Bone marrow (tissue), 2 donors: ENCODE data around the gene ARL5B.

ENCODE experiments used
- DNase-seq, 2 donors: peaks; one replicate each; lab custom pipeline; 2025; lab: John Stamatoyannopoulos, UW

ARL5B gene

DNA sequence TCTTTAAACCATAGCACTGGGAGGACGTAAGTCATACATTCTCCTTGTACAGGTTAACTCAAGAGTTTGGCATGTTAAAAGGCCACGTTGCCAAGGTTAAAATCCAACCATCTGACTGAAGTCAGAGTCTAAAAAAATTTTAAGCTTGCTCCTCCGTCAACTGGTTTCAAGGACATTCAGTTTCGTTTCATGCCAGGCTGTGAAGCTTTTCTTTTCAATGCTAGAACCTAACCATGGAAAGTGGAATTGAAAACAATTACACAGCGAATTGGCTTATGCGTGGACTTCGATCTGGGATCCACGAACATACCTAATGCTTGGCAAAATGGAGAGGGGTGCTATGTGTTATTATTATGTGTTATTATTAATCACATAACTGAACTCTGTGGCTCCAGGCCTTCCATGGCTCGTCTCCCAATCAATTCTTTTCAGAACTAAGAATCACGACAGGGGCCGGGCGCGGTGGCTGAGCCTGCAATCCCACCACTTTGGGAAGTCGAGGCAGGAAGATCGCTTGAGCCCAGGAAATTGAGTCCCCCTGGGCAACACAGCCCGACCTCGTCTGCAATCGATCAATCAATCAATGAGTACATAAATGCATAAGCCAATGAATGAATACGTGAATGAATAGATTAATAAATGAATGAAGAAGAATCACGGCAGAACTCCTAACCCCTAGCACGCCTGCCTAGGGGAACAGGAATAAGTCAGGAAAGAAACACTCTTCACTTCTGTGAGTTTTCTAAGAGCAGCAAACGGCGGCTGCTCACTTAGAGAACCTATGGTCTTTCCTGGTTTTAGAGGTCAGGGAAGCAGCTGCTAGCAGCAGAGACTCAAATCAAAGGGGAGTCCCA, 733 bp upstream of the ARL5B start:
- DNase-seq, result peak in 1 of 2 donors; percentile 43

DNA sequence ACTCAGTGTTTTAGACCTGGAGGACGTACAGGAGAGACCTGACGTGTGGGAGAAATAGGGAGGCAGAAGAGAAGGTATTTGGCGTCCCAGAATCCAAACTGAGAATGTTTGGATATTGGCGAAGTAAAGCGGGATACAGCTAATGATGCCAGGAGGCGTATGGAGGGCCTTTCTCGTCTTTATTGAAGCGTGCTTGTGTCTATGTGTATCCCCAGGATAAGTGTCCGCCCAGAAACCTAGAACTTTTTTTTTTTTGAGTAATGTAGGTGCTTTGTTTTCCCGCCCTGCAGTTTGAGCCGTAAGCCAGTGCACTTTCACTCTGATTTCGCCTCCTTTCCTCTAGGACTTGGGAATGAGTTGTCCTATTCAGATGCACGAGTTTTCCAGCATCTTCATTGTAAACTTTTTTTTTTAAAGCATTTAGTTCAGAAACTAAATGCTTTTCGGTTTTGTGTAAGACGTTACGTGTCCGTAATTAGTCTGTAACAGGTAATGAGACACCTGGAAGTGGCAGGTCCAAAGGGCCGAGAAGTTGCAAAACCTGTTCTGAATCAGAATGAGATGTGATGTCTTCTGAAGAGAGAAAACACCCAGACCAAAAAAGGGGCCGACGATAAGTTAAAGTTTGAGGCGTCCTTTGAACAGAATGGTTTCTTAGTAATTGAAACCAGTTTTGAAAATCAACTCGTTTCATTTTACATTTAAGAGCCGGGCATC, 746 bp downstream of the ARL5B start:
- no peak for DNase-seq

DNA sequence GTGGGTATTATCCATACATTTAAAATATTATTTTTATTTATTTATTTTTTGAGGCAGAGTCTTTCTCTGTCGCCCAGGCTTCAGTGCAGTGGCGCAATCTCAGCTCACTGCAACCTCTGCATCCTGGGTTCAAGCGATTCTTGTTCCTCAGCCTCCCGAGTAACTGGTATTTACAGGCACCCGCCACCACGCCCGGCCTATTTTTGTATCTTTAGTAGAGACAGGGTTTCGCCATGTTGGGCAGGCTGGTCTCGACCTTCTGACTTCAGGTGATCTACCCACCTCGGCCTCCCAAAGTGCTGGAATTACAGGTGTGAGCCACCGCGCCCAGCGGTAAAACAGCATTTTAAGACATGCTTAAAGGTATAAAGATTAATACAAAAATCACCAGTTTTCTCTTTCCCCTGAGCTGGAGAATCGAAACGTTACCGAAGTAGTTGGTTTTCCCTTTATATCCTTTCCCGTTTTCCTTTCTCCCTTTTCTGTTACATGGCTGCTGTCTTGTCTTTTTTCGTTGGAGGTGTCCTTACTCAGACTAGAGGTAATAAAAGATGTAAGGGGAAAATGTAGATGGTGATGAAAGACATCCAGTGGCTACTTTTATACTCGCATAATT, 1.7 kb downstream of the ARL5B start:
- no peak for DNase-seq

DNA sequence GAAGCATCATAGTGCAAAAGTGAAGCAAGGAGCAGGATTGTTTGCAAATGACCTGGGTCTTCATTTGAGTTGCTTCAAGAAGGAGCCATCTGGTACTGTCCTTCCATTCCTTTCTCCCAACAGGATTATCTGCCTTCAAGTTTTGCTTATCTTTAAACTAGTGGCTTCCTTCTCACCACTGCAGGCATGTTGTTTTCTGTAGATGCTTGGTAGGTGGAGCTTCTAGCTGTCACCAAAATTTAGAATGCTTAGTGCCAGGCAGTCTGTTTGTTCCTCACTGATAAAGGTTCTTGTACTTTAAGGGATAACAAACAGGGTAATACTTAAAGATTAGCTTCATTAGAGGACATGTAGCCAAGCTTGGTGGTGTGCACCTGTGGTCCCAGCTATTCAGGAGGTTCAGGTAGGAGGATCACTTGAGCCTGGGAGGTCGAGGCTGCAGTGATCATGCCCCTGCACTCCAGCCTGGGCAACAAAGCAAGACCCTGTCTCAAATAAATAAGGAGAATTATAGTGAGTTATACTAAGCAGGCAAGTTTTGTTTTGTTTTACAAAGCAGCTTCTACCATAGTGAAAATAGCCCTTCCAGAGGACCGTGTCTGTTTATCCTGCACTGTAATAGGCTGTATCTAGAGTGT, 5.7 kb downstream of the ARL5B start:
- DNase-seq, result no peak

DNA sequence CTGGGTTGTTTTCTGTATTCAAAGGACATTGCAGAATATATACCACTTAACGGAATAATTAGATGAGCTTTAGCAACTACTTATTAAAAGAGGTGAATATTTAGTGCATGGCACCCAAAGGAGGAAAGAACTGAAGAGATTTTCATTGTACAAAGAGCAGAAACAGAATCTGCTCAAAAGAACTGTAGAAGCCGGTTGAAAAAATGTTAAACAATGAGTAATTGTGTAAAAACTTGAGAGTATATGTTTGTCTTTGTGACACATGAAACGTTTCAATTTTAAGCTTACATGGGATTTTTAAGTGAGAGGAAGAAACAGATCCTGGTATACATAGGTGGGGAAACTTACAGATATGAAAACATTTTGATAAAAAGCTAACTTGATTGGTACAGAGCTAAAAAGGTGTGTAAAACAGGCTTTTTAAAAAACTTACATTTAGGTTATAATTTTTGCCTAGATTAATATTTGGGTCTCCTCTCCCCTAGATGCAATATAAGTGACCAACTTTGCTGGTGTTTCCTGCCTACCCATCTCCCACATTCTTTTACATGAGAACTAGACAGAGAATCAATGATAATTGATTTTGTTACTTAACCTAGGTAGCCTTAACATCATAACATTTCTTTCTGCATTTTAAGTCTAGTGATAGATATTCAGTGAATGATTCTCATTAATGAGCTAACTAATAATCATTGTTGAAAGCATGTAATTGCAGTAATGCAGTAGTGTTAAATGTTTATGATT, 6.8 kb downstream of the ARL5B start:
- DNase-seq, result no peak

DNA sequence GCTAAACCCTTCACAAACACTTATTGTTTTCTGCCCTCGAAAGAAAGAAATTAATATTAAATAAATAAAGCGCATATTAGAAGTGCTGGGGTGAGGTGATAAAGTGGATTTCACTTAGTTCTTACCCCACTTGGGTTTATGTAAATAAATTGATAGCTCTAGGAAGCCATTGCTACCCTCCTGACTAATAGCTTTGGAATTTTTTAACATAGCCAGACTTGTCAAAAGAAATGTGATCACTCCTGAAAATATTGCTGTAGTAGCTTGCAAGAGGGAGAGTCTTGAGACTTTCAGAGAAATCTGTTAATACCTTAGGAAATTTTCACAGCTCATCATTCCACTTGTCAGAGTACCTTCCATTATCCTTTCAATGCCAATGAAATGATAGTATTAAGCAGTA, 7.6 kb downstream of the ARL5B start:
- DNase-seq, result no peak

DNA sequence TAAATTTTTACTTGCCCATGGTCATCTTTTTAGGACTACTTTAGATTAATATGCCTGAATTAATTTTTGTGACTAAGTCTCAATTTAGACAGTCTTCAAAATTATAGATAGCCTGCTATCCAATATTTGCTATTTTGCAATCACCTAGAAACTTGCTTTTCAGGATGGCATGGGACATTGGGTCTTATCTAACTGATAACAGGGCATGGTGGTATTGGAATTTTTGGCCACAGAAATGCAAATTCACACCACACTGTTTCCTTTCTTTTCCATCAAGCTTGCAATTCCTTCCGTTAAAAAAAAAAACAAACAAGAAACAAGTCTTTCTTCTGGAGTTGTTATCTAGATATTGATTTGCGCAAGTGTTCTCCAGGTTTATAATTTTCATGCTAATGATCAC, 8.8 kb downstream of the ARL5B start:
- DNase-seq, result no peak

DNA sequence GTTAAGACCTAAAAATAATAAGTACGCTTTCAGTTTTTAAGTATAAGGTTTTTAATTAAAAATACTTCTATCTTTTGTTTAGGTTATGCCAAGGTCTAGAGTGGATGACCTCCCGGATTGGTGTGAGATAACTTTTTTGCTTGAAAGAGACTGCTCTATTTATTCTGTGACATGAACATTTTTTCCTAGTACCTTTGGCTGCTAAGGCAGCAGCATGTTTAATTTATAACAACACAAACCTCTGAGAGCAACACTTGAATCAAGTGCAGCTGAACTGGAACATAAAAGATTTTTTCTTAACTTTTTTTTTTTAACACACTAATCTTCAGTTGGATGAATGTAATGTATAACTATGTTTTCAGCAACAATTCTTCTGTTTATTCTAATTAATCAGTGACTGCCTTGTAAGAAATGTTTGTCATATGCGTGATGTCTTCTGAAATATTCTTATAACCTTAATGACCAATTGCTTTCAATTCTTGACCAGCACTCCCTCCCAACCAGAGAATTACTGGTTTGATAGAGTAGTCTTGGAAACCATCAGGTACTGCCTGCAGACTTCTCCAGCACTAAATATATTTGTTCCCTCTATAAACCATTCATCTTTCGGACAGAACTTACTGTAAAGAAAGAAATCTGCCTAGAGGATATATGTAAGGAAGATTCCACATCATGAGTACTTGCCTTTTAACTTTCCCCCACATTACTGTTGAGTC, 16.0 kb downstream of the ARL5B start:
- no peak for DNase-seq

DNA sequence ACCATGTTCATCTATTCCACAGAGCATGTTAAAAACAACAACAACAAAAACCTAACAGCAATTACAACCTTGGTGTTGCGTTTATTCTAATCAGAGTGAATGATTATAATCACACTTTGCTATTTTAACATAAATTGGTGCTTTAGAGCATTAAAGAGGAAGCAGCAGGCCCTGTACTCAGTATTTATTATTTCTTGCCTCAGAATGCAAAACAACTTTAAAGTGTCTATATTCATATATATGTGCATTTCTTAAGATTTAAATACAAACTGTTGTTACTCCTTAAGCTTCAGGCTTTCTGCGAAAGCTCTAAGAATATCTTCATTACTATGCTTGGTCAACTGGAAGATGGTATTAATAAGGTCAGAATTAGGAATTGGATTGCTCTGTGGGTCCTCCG, 21.5 kb downstream of the ARL5B start:
- no peak for DNase-seq

DNA sequence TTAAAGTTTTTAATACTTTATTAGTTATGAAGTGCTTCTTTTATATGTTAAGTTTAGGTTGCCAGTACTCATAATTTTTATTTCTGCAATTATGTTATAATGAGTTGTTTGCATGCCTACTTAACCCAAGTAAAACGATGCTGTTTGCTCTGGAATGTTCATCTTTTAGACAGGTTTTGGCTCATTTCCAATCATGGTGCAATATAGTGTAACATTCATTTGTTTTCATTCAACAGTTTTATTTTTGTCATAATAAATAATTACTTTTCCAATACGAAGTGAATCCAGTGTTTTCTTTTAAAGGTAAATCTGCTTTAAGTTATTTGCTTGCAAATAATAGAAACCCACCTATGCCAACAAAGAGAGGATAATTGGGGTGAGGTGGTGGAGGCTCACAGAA, 22.1 kb downstream of the ARL5B start:
- DNase-seq, result no peak

DNA sequence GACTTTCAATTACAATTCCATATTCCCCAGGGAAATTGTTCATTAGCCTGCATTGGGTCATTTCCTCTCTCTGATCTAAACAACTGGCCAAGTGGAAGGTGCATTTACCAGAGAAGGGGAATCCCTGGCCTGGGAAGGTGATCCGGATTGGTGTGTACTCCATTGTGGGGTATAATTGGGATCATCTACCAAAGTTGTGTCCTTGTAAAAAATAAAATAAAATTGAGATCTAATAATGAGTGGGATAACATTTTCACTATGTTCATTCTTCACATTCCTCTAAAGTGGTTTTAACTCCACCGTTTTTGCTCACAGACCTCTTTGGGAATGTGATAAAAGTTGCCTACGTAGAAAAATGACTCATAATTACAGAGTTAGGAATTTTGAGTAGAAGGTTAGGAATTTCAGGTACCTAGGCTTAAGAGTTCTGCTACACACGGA, 22.8 kb downstream of the ARL5B start:
- DNase-seq, result no peak

DNA sequence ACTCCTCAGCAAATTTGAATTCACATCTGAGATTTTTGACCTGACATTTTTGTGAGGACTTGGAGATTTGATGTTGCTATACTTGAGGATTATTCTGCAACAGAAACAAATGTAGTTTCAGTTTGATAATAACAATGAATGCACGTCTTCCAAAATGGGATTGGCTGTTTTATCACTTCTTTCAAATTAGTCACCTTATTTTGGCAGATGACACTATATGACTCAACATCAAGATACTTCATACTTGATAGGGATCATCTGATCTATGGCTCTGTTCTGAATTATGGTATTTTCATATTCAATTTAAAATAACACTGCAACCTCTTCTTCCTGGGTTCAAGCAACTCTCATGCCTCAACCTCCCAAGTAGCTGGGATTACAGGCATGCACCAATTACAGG, 24.2 kb downstream of the ARL5B start:
- no peak for DNase-seq

DNA sequence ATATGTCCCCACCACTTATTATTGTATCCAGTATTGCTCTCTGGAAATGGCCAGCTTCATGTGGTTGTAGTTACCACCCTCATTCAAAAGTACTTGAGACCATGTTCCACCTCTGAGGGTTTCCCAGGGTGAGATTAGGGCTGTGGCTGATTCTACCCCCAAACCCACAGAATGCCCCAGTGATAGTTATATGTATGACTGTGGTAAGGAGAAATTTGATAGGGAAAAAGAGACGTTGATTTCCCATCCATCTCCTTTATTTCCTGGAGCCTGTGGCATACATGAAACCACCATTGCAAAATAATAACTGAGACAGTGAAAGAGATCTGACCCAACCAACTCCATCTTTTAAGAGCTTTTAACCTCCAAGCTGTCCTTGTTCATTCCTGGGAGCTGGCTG, 25.2 kb downstream of the ARL5B start:
- DNase-seq, result no peak

DNA sequence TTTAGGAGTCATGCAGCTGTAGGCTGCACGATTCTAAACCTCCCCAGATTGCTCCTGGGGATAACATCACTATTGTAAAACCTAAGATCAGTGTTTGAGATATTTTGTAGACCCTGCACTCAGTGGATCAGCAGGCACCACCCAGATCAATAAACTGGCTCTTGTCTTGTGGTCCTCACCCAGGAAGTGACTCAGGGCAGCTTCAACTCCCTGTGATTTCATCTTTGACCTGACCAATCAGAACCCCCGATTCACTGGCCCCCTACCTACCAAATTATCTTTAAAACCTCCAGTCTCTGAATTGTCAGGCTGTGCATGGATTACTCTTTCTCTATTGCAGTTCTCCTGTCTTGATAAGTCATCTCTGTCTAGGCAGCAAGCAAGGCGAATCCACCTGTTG, 25.7 kb downstream of the ARL5B start:
- no peak for DNase-seq

DNA sequence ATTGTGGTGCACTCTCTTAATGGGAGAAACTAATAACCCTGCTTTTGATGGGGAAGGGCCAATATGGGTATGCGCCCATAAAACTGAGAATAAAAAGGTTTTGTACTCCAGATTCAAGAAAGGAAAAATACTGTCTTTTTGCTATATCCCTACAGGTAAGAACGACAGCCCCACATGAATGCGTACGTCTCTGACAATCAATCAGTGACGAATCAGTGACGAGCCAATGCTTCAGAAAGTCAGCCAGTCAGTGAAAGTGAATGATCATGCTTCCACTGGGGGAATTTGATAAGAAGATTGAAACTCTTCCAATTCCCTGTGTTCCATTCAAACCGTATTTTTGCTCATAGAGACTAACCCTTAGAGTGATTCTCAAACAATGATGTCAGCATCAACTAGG, 26.3 kb downstream of the ARL5B start:
- no peak for DNase-seq

DNA sequence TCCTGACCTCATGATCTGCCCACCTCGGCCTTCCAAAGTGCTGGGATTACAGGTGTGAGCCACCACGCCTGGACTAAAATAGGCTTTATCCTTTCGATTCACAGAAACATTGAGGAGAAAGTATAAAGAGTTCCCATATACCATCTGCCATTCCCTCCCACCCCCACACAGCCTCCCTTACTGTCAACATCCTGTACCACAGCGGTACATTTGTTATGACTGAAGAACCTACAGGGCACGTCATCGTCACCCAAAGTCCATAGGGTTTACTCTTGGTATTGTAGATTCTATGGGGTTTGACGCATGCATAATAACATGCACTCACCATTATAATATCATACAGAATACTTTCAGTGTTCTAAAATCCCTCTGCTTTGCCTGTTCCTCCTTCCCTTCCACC, 28.0 kb downstream of the ARL5B start:
- no peak for DNase-seq

DNA sequence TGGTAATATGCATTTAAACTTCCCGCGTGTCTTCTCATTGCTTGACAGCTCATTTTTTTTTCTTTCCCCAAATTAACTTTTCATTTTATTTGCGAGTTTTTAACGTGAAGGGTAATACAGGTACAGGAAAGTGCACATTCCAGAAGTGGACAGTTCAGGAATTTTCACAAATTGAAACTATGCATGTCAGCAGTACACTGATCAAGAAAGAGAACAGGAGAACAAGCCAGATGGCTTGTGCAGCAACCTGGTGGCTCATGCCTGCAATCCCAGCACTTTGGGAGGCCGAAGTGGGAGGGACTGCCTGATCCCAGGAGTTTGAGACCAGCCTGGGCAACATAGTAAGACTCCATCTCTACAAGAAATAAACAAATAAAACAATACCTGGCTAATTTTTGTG, 28.5 kb downstream of the ARL5B start:
- DNase-seq, result no peak

DNA sequence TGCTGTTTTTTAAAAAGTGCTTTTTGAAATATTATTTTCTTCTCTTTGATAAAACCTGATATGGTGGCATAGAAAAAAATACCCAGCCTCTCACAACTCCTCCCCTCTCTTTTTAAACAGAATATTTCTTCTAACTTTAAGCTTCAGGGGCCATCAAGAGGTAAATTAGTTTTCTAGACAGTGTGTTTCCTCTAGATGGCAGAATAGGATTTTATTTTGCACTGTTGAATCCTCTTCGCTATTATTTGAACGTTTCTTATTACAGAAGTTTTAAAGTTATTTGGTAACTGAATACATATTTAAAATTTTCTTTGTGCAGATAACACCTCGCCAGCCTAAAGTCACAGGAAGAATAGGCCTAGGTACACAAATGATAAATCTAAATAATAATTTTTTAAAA, 30.3 kb downstream of the ARL5B start:
- DNase-seq, result no peak

DNA sequence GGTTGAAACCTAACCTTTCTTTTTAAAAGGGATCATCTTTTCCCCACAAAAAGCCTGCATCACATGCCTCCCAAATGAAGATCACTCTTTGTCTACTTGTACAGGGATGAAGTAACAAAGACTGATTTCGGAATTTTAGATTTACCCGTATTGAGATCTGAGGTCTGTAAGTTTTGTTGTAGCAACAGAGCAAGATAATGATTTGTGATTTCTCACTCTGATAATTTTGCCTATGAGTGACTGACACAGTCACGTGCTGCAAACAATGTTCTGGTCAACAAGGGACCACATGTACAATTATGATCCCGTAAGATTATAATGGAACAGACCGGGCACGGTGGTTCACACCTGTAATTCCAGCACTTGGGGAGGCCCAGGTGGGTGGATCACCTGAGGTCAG, 31.3 kb downstream of the ARL5B start:
- no peak for DNase-seq

DNA sequence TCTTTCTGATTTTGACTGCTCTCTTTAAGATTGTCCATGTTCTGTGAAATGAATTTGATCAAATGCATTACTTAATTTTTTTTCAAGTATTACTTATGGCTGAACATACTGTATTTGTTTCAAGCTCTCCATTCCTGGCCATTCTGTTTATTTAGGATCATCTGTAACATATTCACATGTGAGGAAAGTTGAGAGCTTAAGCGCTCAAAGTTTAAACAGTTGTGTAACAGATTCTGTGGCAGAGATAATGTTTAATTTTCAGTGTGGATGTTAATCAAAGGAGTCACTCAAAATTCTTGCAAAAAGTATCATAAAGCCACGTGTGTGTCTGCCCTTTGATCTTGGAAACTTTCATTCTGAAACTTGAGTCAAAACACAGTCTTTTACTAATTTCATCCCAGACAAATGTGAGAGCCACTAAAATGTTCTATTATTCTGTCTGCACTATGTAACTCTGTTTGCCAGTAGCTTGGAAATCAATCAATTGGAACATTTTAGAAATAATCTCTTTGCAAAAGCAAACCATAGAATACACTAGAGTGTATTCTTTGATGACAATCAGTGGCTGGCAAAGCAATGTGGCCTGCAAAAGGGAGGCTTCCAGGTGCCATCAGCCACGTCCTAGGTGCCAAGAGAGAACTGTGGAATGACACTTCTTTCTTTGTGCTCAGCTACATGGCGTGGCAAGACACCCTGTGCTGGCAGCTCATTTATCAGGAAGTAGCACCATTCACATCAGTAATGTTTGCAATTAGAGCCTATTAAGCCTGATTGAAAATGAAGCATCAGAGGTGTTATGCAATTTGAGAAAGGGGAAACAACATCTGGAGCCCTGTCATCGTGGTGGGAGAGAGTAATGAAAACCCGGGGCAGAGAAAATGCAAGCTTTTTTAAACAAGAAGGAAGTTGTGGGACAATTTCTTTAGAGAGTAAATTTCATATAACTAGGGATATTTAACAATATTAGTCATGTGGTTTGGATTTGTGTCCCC, 40.9 kb downstream of the ARL5B start:
- DNase-seq, result no peak
